Upper lobe of right lung (tissue), 1 donor: ENCODE data around the gene NNMT. TPM values are rescaled to one million over a fixed set of nuclear protein-coding genes. Genes with fewer than 3 reads are reported as not detected.

Experiments
- ATAC-seq: fragments of 200-7000 bp; cut with Tn5 transposase; one replicate; pipeline ENCODE4 v1.9.1; 2020; ENCODE audit warnings: mild to moderate bottlenecking, moderate library complexity
- DNase-seq: peaks from one replicate; pipeline ENCODE4 v3.0.0-alpha.2; 2020
- H3K27ac ChIP-seq: fragments of 200-600 bp; one replicate; pipeline ENCODE4 v1.8.0; 2022
- H3K27me3 ChIP-seq: fragments of 200-600 bp; one replicate; pipeline ENCODE4 v1.8.0; 2022; ENCODE audit warnings: mild to moderate bottlenecking
- H3K36me3 ChIP-seq: fragments of 200-600 bp; one replicate; pipeline ENCODE4 v1.8.0; 2022
- H3K4me1 ChIP-seq: fragments of 200-600 bp; one replicate; pipeline ENCODE4 v1.8.0; 2022
- H3K4me3 ChIP-seq: fragments of 200-600 bp; one replicate; pipeline ENCODE4 v1.8.0; 2022; ENCODE audit warnings: mild to moderate bottlenecking
- H3K9me3 ChIP-seq: fragments of 200-600 bp; one replicate; pipeline ENCODE4 v1.8.0; 2022
- CTCF ChIP-seq: fragments of 200-600 bp; IDR thresholded peaks from one replicate; pipeline ENCODE4 v1.8.0; 2022; ENCODE audit warnings: antibody characterized with exemption
- intact Hi-C: fragments of 100-400 bp; cut with DNase I; formaldehyde crosslinking; loops from one replicate; pipeline ENCODE4 v1.11.0; 2022
- total RNA-seq: library from RNA; stranded (reverse); fragmentation: NEBNext Ultra II Directional; extraction: Animal tissue kit (Norgen Biotek cat#: 25700); gene quantifications from one replicate; pipeline ENCODE4 v1.2.1, GENCODE V29; 2021
- donor health status: DM: no; HTN: yes; CAD: no; lungs with severe emphysema.

The NNMT gene
- total RNA-seq, 1 donor from 2014 or later = 349 TPM

- TF ChIP-seq CTCF = no peak
- Histone ChIP-seq H3K4me3 (no peak overlapping the region), H3K4me1 (peaks cover 21% of the 10 kb centered on the region), H3K9me3 (no peaks in the 10 kb centered on the region), H3K27ac (no peak overlapping the region), H3K36me3 (no peaks in the 10 kb centered on the region), H3K27me3 (no peaks in the 10 kb centered on the region)
- no peak for ATAC-seq
- DNase-seq = no peak
- intact Hi-C loops = no loop called here
Observed at GRCh38 chr11:114286229-114286628, 10.0 kb upstream of the NNMT start.

- ATAC-seq (no peak), DNase-seq (no peak)
- Histone ChIP-seq H3K36me3 (no peaks in the 10 kb centered on the region), H3K9me3 (no peaks in the 10 kb centered on the region), H3K27ac (no peak overlapping the region), H3K4me3 (no peak overlapping the region), H3K4me1 (peaks cover 17% of the 10 kb centered on the region), H3K27me3 (no peaks in the 10 kb centered on the region)
- intact Hi-C loops = no loop called here
- no peak for TF ChIP-seq CTCF
Observed at GRCh38 chr11:114287154-114287553, 9.0 kb upstream of the NNMT start.

GRCh38 chr11:114288136-114288535, 8.1 kb upstream of the NNMT start:
- DNase-seq (no peak), ATAC-seq (no peak)
- Histone ChIP-seq H3K9me3 (no peaks in the 10 kb centered on the region), H3K27me3 (no peaks in the 10 kb centered on the region), H3K4me3 (no peak overlapping the region), H3K4me1 (peaks cover 26% of the 10 kb centered on the region), H3K36me3 (no peaks in the 10 kb centered on the region), H3K27ac (no peak overlapping the region)
- no peak for TF ChIP-seq CTCF
- intact Hi-C loops = no loop called here

- no peaks in the 10 kb centered on the region for H3K27me3 ChIP-seq
- ATAC-seq = no peak
- H3K36me3 ChIP-seq = no peaks in the 10 kb centered on the region
- TF ChIP-seq CTCF = no peak
- H3K27ac ChIP-seq = no peak overlapping the region
- DNase-seq = no peak
- H3K4me3 ChIP-seq = no peak overlapping the region
- intact Hi-C loops = no loop called here
- peaks cover 29% of the 10 kb centered on the region for H3K4me1 ChIP-seq
- no peaks in the 10 kb centered on the region for H3K9me3 ChIP-seq
Observed at GRCh38 chr11:114289779-114290178, 6.4 kb upstream of the NNMT start.

GRCh38 chr11:114290503-114291235, 5.5 kb upstream of the NNMT start:
- H3K36me3 ChIP-seq = no peaks in the 10 kb centered on the region
- no peak for TF ChIP-seq CTCF
- ATAC-seq (no peak), DNase-seq (no peak)
- H3K27ac ChIP-seq = peak overlapping the region; percentile 66
- no peak overlapping the region for H3K4me3 ChIP-seq
- H3K27me3 ChIP-seq = no peaks in the 10 kb centered on the region
- intact Hi-C loops = no loop called here
- no peaks in the 10 kb centered on the region for H3K9me3 ChIP-seq
- H3K4me1 ChIP-seq = peaks cover 32% of the 10 kb centered on the region

GRCh38 chr11:114291381-114291780, 4.8 kb upstream of the NNMT start:
- no peaks in the 10 kb centered on the region for H3K36me3 ChIP-seq
- H3K27ac ChIP-seq = peak overlapping the region; percentile 66
- H3K4me3 ChIP-seq = peak overlapping the region; percentile 36
- no peaks in the 10 kb centered on the region for H3K9me3 ChIP-seq
- TF ChIP-seq CTCF = no peak
- DNase-seq (no peak), ATAC-seq (no peak)
- intact Hi-C loops = no loop called here
- H3K27me3 ChIP-seq = no peaks in the 10 kb centered on the region
- peaks cover 35% of the 10 kb centered on the region for H3K4me1 ChIP-seq
